CD4-positive, alpha-beta memory T cell (primary cell): ENCODE results near the gene NUAK2. TPM values are rescaled to one million over a fixed set of nuclear protein-coding genes. Genes with fewer than 3 reads are reported as not detected.
A peak's percentile ranks its signal among the peaks of the same experiment; 100 is the strongest.

Experiments
- CTCF ChIA-PET: fragments of 350-600 bp; sonication (Branson Sonifier 250); formaldehyde crosslinking; loops from one replicate; lab custom pipeline; 2021; ENCODE audit warnings: inconsistent platforms; ENCODE audit not compliant: partially characterized antibody; lab: Charles Lee
- POLR2A ChIA-PET: fragments of 350-600 bp; sonication (Branson Sonifier 250); formaldehyde crosslinking; loops from one replicate; lab custom pipeline; 2021; ENCODE audit not compliant: partially characterized antibody; lab: Charles Lee
- DNase-seq, 5 donors: peaks; one replicate each; pipeline versions ENCODE4 v3.0.0 to v3.0.0-alpha.2; 2020 to 2022; ENCODE audit warnings: mixed read lengths in 1 of 5
- H3K27ac ChIP-seq: one replicate; pipeline ENCODE4 v1.7.0; 2013; ENCODE audit warnings: low read depth, low read length
- H3K27me3 ChIP-seq: 2 replicates; pipeline ENCODE4 v1.7.0; 2013; ENCODE audit warnings: mild to moderate bottlenecking, low read length, moderate library complexity; ENCODE audit not compliant: insufficient read depth
- H3K36me3 ChIP-seq: 2 replicates; pipeline ENCODE4 v1.7.0; 2013; ENCODE audit warnings: mild to moderate bottlenecking, low read length, moderate library complexity; ENCODE audit not compliant: insufficient read depth
- H3K4me1 ChIP-seq: 2 replicates; pipeline ENCODE4 v1.7.0; 2013; ENCODE audit warnings: mild to moderate bottlenecking, low read length, moderate library complexity; ENCODE audit not compliant: insufficient read depth
- H3K4me3 ChIP-seq, 2 donors: one replicate each; pipeline ENCODE4 v1.7.0; 2013; ENCODE audit warnings: low read length in 2 of 2, mild to moderate bottlenecking in 1 of 2
- H3K9me3 ChIP-seq, 2 donors: one replicate each; pipeline ENCODE4 v1.7.0; 2013; ENCODE audit warnings: low read length in 2 of 2, control low read depth in 1 of 2; ENCODE audit not compliant: control insufficient read depth in 1 of 2
- H3K27ac Mint-ChIP-seq, 7 donors: one replicate each; pipeline ENCODE4 v1.8.0; 2020 to 2021; ENCODE audit warnings: mixed read lengths in 7 of 7, mild to moderate bottlenecking in 6 of 7, inconsistent platforms in 3 of 7, moderate library complexity in 3 of 7
- H3K27me3 Mint-ChIP-seq, 2 donors: one replicate each; pipeline ENCODE4 v1.8.0; 2020 to 2021; ENCODE audit warnings: mixed read lengths in 2 of 2
- H3K36me3 Mint-ChIP-seq, 2 donors: one replicate each; pipeline ENCODE4 v1.8.0; 2020 to 2021; ENCODE audit warnings: mixed read lengths in 2 of 2, inconsistent platforms in 1 of 2, mild to moderate bottlenecking in 1 of 2
- H3K4me1 Mint-ChIP-seq, 4 donors: one replicate each; pipeline ENCODE4 v1.8.0; 2020 to 2021; ENCODE audit warnings: mixed read lengths in 4 of 4, mild to moderate bottlenecking in 1 of 4
- H3K4me3 Mint-ChIP-seq, 8 donors: one replicate each; pipeline ENCODE4 v1.8.0; 2020 to 2021; ENCODE audit warnings: mixed read lengths in 8 of 8, mild to moderate bottlenecking in 7 of 8, moderate library complexity in 6 of 8, inconsistent platforms in 3 of 8
- H3K9me3 Mint-ChIP-seq, 8 donors: one replicate each; pipeline ENCODE4 v1.8.0; 2020 to 2021; ENCODE audit warnings: mixed read lengths in 8 of 8, mild to moderate bottlenecking in 5 of 8, inconsistent platforms in 3 of 8, moderate library complexity in 1 of 8
- intact Hi-C: fragments of 100-400 bp; cut with micrococcal nuclease; formaldehyde crosslinking; loops from one replicate; pipeline ENCODE4 v1.15.1; 2023
- polyA plus RNA-seq, 2 donors: library from polyadenylated mRNA; unstranded; fragments of 300-500 nt; fragmentation: Illumina TruSeq; gene quantifications; one replicate each; pipeline ENCODE4 v1.2.3, GENCODE V29; 2021
- total RNA-seq, 2 experiments: library from RNA; stranded (reverse); gene quantifications; one replicate each; pipeline ENCODE4 v1.2.3, GENCODE V29; 2021

Gene NUAK2
- total and polyA plus RNA-seq, 4 experiments from 2014 or later = 8.5 to 35.7 (median 32.7) TPM

GRCh38 chr1:205339717-205340116 lies 18.2 kb upstream of the NUAK2 start:
- H3K36me3 ChIP-seq = no peaks in the 10 kb centered on the region

GRCh38 chr1:205339197-205339702 lies 17.7 kb upstream of the NUAK2 start:
- H3K4me1 ChIP-seq = peaks cover 8% of the 10 kb centered on the region
- CTCF ChIA-PET = interaction anchor here (0.9 to 2.6 kb wide), 9 partner anchors 10 to 185 kb away, joined by 3 to 13 read pairs (median 4); no protein-coding TSS in a partner anchor
- no peaks in the 10 kb centered on the region for H3K9me3 Mint-ChIP-seq
- H3K36me3 Mint-ChIP-seq = no peaks in the 10 kb centered on the region
- no peaks in the 10 kb centered on the region for H3K9me3 ChIP-seq
- DNase-seq = no peak
- H3K27me3 Mint-ChIP-seq = peaks cover 11% of the 10 kb centered on the region in 2 donors
- no peak overlapping the region for H3K27ac ChIP-seq
- H3K27ac Mint-ChIP-seq = no peak overlapping the region
- H3K4me1 Mint-ChIP-seq = peaks cover 2 to 11% (median 6%) of the 10 kb centered on the region in 4 donors
- H3K4me3 ChIP-seq = no peak overlapping the region
- intact Hi-C loops = loop anchor here (10.0 kb wide), 1 partner anchor 296 kb away; the partner anchor contains the start of gene ELK4
- peaks cover 2% of the 10 kb centered on the region for H3K27me3 ChIP-seq
- no peaks in the 10 kb centered on the region for H3K36me3 ChIP-seq
- POLR2A ChIA-PET = no interaction called here
- no peak overlapping the region for H3K4me3 Mint-ChIP-seq

More at GRCh38 chr1:205339717-205340116, 18.2 kb upstream of the NUAK2 start:
- H3K9me3 ChIP-seq = no peaks in the 10 kb centered on the region
- CTCF ChIA-PET = interaction anchor here (0.9 to 2.6 kb wide), 9 partner anchors 10 to 184 kb away, joined by 3 to 13 read pairs (median 4); no protein-coding TSS in a partner anchor
- POLR2A ChIA-PET = no interaction called here
- Mint-ChIP-seq H3K27ac (no peak overlapping the region), H3K27me3 (peaks cover 16% of the 10 kb centered on the region in 2 donors), H3K9me3 (no peaks in the 10 kb centered on the region), H3K4me1 (peaks cover 7 to 16% (median 10%) of the 10 kb centered on the region in 4 donors), H3K4me3 (no peak overlapping the region), H3K36me3 (no peaks in the 10 kb centered on the region)
- H3K4me1 ChIP-seq = peaks cover 13% of the 10 kb centered on the region
- peaks cover 6% of the 10 kb centered on the region for H3K27me3 ChIP-seq
- no peak overlapping the region for H3K27ac ChIP-seq
- intact Hi-C loops = loop anchor here (10.0 kb wide), 1 partner anchor 295 kb away; the partner anchor contains the start of gene ELK4
- no peak overlapping the region for H3K4me3 ChIP-seq
- no peak for DNase-seq

DNA sequence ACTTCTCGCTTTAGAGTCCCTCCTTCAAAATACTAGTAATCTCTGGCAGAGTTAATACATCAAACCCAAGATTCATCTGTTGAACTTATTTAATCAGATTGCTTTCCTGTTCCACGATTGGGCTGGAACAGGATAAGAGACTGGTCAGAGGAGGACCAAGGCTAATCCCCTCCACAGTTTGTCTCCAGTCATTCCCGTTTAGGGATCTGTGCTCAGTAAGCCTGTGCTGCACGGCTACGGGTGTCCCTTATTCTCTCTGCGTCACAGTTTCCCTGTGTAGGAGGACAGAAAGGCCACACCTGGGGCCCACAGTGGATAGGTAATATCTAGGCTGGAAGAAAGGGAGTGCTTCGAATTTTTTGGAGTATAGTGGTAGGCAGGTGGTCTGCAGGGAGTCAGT lies 16.5 kb upstream of the NUAK2 start:
- ChIA-PET POLR2A (no interaction called here), CTCF (interaction anchor here (0.6 to 7.4 kb wide), 8 partner anchors 9 to 185 kb away, joined by 3 to 126 read pairs (median 24); partner anchors contain the start of gene NUAK2)
- Histone ChIP-seq H3K4me1 (no peaks in the 10 kb centered on the region), H3K4me3 (no peak overlapping the region), H3K36me3 (no peaks in the 10 kb centered on the region), H3K9me3 (no peaks in the 10 kb centered on the region), H3K27me3 (no peaks in the 10 kb centered on the region), H3K27ac (no peak overlapping the region)
- intact Hi-C loops = loop anchor here (10.0 kb wide), 1 partner anchor 297 kb away; the partner anchor contains the start of gene ELK4
- H3K4me3 Mint-ChIP-seq = no peak overlapping the region
- no peak for DNase-seq
- H3K36me3 Mint-ChIP-seq = no peaks in the 10 kb centered on the region
- peaks cover 0 to 9% (median 3%) of the 10 kb centered on the region in 4 donors for H3K4me1 Mint-ChIP-seq
- H3K9me3 Mint-ChIP-seq = no peaks in the 10 kb centered on the region
- H3K27ac Mint-ChIP-seq = peak overlapping the region in 1 of 7 donors; percentile 66
- H3K27me3 Mint-ChIP-seq = peaks cover 9% of the 10 kb centered on the region in 2 donors

DNA sequence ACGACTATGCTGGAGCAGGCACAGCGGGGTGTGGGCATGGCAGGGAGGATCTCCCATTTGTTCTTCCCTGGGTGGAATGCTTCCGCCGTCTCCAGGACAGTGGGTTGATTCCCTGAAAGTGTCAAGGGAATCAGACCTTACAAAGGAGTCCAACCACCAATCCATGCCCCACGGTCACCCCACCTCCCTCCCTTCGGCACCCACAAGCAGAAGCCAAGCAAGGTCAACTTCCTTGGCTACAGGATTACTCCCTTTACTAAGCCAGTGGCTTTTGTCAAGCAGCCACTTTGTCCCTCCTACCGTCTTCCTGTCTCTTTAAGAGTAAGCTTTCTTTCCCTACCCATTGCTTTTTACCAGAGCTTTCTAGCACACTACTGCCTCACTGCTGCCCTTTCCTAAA lies 15.9 kb upstream of the NUAK2 start:
- Mint-ChIP-seq H3K4me3 (no peak overlapping the region), H3K27ac (peak overlapping the region in 1 of 7 donors; percentile 66), H3K36me3 (no peaks in the 10 kb centered on the region), H3K4me1 (peaks cover 0 to 6% (median under 1%) of the 10 kb centered on the region in 4 donors), H3K27me3 (peaks cover 5 to 7% of the 10 kb centered on the region in 2 donors), H3K9me3 (no peaks in the 10 kb centered on the region)
- no peaks in the 10 kb centered on the region for H3K9me3 ChIP-seq
- H3K27ac ChIP-seq = no peak overlapping the region
- ChIA-PET CTCF (interaction anchor here (0.6 to 7.4 kb wide), 15 partner anchors 9 to 322 kb away, joined by 3 to 126 read pairs (median 13); partner anchors contain the start of gene NUAK2), POLR2A (no interaction called here)
- no peak overlapping the region for H3K4me3 ChIP-seq
- H3K36me3 ChIP-seq = no peaks in the 10 kb centered on the region
- no peaks in the 10 kb centered on the region for H3K4me1 ChIP-seq
- intact Hi-C loops = loop anchor here (10.0 kb wide), 1 partner anchor 297 kb away; the partner anchor contains the start of gene ELK4
- DNase-seq = no peak
- H3K27me3 ChIP-seq = no peaks in the 10 kb centered on the region

- no peaks in the 10 kb centered on the region for H3K27me3 ChIP-seq
- intact Hi-C loops = loop anchor here (1.0 to 10.0 kb wide), 4 partner anchors 95 to 299 kb away; partner anchors contain the start of gene ELK4
- Mint-ChIP-seq H3K36me3 (no peaks in the 10 kb centered on the region), H3K4me3 (no peak overlapping the region), H3K27ac (no peak overlapping the region), H3K9me3 (no peaks in the 10 kb centered on the region), H3K27me3 (peaks cover 0 to 2% of the 10 kb centered on the region in 2 donors), H3K4me1 (peaks cover 0 to 2% (median 0%) of the 10 kb centered on the region in 4 donors)
- H3K27ac ChIP-seq = no peak overlapping the region
- ChIA-PET POLR2A (interaction anchor here (0.8 to 1.4 kb wide), 2 partner anchors 14 to 61 kb away, joined by 3 to 7 read pairs; partner anchors contain the start of gene NUAK2), CTCF (interaction anchor here (0.5 to 7.4 kb wide), 37 partner anchors 9 to 297 kb away, joined by 3 to 126 read pairs (median 5); partner anchors contain the start of gene NUAK2)
- peak; percentile 68 to 72 (median 70) for DNase-seq
- H3K4me1 ChIP-seq = no peaks in the 10 kb centered on the region
- H3K4me3 ChIP-seq = no peak overlapping the region
- H3K36me3 ChIP-seq = no peaks in the 10 kb centered on the region
- no peaks in the 10 kb centered on the region for H3K9me3 ChIP-seq
These were observed 14.1 kb upstream of the NUAK2 start for GRCh38 chr1:205335692-205336091.

- no peak overlapping the region for H3K4me3 Mint-ChIP-seq
- ChIA-PET POLR2A (interaction anchor here (1.0 to 1.1 kb wide), 2 partner anchors 10 to 22 kb away, joined by 3 to 4 read pairs; partner anchors contain the start of gene NUAK2), CTCF (interaction anchor here (0.7 to 23.6 kb wide), 10 partner anchors 8 to 260 kb away, joined by 3 to 1429 read pairs (median 5); no protein-coding TSS in a partner anchor)
- no peak for DNase-seq
- H3K36me3 Mint-ChIP-seq = no peaks in the 10 kb centered on the region
- peaks cover 0 to 2% (median 0%) of the 10 kb centered on the region in 4 donors for H3K4me1 Mint-ChIP-seq
- no peaks in the 10 kb centered on the region for H3K9me3 ChIP-seq
- intact Hi-C loops = loop anchor here (10.0 kb wide), 1 partner anchor 303 kb away; the partner anchor contains the start of gene ELK4
- H3K4me3 ChIP-seq = no peak overlapping the region
- no peaks in the 10 kb centered on the region for H3K9me3 Mint-ChIP-seq
- H3K27me3 ChIP-seq = no peaks in the 10 kb centered on the region
- no peak overlapping the region for H3K27ac Mint-ChIP-seq
- no peak overlapping the region for H3K27ac ChIP-seq
- H3K27me3 Mint-ChIP-seq = peaks cover 0 to 2% of the 10 kb centered on the region in 2 donors
- no peaks in the 10 kb centered on the region for H3K4me1 ChIP-seq
- H3K36me3 ChIP-seq = no peaks in the 10 kb centered on the region
These were observed 10.7 kb upstream of the NUAK2 start for GRCh38 chr1:205332015-205332791.
